NCI-H2029 (cell line): ENCODE measurements around the gene FRMD1.
A peak's percentile ranks its signal among the peaks of the same experiment; 100 is the strongest.
"Not testable (repeated sequence)": the region's sequence is repeated elsewhere in the genome, so short reads cannot be mapped to it uniquely, and the experiment has no call there.

Experiments
- DNase-seq: peaks from one replicate; lab custom pipeline; 2025; lab: John Stamatoyannopoulos, UW

FRMD1 gene

DNA sequence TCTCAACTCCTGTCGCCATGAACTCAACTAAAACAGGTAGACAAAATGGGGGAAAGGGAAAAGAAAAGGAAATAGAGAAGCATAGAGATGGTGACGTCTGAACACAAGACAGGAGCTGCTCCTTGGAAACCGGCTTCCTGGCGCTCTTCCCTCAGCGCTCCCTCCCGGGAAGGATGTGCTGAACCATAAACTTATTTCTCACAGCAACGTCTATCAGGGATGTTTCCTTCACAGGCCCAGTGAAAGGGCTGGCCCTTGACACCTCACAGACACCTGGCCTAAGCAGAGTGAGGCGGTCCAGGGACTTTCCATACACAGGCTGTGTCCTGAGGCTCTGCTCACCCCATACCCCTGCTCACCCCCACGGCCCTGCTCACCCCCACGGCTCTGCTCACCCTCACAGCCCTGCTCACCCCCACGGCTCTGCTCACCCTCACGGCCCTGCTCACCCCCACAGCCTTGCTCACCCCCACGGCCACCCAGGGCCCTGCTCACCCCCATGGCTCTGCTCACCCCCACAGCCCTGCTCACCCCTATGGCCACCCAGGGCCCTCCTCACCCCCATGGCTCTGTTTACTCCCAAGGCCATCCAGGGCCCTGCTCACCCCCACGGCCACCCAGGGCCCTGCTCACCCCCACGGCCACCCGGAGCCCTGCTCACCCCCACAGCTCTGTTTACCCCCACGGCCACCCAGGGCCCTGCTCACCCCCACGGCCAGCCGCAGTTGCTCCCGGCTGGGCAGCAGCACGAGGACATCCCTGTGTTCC lies 653 bp downstream of the FRMD1 start:
- DNase-seq, result no peak

DNA sequence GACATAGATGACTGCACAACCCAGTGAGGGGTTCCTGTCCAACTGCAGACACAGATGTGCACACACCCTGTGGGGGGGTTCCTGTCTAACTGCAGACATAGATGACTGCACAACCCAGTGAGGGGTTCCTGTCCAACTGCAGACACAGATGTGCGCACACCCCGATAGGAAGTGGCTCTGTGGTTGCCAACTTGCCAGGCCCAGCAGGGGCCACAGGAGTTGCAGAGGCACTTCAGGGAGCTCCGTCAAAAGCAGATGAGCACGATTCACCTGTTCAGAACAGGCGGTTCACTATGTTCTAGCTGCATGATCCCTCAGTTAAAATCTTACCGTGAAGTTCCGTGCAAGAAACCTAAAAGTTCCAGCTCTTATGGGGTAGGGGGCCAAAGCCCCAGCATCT lies 1.6 kb downstream of the FRMD1 start:
- DNase-seq, result not testable (repeated sequence)

DNA sequence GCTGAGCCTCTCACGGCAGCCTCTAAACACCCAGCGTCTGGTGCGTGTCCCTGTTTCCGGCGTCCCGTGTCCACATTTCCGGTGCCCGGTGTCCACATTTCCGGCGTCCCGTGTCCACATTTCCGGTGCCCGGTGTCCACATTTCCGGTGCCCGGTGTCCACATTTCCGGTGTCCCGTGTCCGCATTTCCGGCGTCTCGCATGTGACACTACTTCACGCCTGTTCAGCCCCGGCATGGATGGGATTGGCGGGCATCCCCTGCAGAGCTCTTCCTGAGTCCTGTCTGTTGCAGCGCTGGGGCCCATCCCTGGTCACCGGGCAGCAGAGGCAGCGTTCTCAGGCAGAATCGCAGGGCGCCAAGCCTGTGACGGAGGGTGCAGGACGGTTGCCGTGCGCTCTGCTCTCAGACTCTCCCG lies 3.2 kb downstream of the FRMD1 start:
- no peak for DNase-seq

DNA sequence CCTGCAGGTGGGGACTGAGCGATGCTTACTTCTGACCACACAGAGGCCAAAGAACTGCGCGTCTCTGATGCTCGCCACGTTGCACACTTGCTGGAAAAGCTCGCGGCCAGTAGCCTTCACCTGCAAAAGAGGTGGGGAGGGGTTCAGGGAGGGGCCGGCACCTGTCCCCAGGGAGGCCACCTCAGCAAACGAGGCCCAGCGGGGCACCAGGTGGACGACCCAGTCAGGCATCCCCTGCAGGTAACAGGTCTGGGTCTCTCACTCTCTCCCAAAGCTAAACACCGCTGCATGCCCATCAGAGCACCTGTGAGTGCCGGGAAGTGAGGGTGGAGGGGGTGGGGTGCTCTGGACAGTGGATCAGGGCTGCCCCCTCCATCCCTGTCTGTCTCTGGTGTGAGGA lies 3.8 kb downstream of the FRMD1 start:
- DNase-seq, result no peak

DNA sequence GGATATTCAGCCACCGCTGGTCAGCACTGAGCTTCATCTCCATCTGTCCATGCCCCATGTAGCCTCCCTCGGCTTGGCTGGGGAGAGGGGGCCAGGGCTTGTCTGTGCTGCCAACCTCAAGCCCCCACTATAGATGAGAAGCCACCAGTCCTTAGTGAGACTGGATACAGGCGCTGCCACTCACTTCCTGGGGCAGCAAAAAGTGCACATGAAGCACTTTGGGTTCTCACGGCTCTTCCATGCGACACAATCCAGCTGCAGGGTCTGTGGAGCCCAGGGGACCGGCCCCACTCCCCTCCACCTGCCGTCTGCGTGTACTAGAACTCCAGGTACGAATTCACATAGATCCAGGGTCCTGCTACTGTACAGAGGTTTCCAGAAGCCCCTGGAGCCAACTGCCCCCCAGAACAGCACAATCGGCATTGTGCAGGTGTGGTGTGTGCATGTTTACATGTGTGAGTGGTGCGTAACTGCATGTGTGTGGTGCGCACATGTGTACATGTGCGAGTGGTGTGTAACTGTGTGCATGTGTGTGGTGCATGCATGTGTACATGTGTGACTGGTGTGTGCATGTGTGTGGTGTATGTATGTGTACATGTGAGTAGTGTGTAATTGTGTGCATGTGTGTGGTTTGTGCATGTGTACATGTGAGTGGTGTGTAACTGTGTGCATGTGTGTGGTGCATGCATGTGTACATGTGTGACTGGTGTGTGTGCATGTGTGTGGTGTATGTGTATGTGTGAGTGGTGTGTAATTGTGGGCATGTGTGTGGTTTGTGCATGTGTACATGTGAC lies 4.9 kb downstream of the FRMD1 start:
- DNase-seq, result no peak

DNA sequence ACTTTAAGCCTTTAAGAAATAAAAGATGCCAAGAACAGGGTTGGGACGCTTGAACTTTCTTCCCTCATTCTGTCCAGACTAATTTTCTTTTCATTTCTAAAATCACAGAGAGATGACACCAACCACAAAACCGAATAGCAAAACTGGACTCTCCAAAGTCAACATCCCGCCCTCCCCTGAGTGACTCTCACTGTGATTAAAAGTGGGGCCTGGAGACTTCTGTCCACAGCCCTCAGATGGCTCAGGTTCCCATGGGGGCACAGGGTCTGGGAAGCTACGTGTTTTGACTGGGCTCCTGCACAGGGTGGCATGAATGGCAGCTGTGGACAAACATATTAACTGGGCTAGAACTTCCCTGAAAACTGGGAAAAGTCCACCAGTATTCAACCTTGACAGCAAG lies 6.3 kb downstream of the FRMD1 start:
- no peak for DNase-seq

DNA sequence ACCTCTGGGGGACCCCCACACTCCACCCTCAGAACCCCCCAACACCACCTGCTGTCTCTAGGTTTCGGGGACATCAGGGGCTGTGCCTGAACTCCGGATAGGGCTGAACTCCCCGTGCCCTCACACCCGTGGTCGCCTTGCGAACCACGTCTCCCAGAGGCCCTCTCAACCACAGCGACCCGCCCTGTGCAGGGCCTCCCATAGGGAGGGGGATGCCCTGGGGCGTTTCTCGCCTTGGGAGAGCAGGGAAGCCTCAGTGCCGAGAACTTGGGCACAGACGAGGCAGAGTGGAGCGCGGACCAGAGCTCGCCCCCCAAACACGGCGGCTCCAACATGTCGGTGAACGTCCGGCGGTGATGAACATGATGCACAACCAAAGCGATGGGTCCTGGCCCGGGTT lies 6.8 kb downstream of the FRMD1 start:
- no peak for DNase-seq

DNA sequence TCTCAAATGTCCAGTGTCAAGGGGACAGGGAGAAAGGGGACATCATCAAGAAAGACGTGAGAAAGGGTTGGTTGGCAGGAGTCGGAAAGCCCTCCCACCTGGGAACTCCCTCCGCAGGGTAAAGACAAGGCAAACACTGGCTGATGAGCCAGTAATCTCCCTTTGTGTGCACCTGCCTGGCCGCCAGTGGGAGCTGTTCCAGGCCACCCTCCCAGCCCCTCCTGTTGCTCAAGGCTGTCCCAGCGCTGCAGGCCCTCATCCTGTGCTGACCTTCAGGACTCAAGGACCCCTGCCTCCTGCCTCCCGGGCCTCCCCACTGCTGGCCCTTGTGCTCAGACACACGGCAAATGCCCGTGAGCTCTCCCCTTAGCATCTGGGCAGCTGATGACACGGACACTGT lies 7.4 kb downstream of the FRMD1 start:
- no peak for DNase-seq

DNA sequence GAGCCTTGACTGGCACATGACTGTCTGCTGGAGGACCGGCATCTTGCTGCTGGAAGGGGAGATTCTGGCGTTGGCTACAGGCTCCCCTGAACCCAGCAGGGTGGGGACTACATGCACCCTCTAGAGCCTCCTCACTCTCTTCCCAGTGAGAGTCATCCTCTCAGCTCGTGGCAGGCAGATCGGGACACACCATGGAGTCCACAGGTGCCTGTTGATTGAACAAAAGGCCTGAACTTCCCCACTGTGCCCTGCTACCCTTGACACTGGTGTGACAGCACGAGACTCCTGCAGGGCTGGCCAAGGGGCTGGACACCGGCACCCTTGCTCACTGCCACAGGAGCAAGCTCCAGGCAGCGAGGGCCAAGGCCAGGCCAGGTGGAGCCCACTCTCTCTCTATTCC lies 8.2 kb downstream of the FRMD1 start:
- no peak for DNase-seq

DNA sequence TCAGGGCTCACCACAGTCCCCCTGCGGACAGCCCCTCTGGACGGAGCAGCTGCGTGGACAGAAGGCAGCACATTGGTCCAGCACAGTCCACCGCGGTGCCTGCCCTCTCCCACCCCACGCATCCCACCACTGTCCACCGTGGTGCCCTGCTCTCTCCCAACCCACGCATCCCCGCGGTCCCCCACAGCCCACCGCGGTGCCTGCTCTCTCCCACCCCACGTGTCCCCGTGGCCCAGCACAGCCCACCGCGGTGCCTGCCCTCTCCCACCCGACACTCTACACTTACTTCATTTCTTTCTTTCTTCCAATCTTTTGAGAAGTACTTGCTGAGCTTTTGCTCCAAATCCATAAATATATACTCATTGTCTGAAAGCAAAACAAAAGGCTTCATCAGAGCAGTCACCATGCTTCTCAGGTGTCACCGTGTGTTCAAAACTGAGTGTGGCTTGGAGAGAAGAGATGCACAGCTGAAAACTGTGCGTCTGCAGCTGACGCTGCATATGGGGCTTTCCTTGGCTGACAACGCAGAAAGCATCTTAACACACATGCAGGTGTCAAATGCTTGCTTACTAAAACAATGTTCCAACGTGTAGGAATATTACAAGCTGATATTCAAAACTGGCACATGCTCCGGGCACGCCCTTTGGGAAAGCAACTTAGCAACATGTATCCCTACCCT lies 11.8 kb downstream of the FRMD1 start:
- no peak for DNase-seq

DNA sequence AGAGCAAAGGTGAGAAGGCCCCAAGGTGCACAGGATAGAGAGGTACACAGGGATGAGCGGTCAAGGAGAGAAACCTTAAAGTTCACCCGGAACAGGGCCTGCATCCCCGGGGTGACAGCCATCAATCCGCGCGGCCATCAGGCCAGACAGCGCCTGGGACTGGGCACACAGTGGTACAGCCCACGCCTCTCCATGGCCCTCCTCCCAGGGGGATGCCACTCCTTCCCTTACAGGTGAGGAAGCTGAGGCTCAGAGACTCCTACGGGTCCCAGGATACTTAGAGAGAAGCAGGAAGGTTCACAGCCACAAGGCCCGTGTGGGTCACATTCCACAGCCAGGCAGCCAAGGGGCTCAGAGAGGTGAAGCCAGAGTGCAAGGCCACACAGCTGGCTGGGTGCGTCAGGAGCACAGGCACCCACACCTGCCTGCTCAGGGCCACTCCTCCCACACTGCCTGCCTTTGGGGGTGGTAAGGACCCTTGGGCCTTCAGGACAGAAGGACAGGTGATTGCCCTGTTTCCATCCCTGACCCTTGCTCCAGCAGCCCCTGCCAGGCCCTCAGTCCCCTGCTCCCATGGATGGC lies 14.7 kb downstream of the FRMD1 start:
- DNase-seq, result no peak

DNA sequence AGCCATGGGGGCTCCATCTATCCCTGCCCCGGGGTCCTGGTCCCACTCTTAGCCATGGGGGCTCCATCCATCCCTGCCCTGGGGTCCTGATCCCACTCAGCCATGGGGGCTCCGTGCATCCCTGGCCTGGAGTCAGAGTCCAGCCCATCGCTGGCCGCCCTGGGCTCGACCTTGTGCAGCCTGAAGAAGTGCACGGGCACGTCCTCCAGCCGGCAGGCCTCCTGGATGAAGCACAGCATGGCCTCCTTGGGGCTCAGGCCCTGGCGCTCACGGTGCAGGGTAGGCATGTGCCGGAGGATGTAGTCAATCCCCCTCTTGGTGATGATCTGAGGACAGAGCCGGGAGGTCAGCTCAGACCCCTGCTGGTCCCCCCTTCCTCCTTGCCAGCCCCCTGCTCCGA lies 15.6 kb downstream of the FRMD1 start:
- no peak for DNase-seq

DNA sequence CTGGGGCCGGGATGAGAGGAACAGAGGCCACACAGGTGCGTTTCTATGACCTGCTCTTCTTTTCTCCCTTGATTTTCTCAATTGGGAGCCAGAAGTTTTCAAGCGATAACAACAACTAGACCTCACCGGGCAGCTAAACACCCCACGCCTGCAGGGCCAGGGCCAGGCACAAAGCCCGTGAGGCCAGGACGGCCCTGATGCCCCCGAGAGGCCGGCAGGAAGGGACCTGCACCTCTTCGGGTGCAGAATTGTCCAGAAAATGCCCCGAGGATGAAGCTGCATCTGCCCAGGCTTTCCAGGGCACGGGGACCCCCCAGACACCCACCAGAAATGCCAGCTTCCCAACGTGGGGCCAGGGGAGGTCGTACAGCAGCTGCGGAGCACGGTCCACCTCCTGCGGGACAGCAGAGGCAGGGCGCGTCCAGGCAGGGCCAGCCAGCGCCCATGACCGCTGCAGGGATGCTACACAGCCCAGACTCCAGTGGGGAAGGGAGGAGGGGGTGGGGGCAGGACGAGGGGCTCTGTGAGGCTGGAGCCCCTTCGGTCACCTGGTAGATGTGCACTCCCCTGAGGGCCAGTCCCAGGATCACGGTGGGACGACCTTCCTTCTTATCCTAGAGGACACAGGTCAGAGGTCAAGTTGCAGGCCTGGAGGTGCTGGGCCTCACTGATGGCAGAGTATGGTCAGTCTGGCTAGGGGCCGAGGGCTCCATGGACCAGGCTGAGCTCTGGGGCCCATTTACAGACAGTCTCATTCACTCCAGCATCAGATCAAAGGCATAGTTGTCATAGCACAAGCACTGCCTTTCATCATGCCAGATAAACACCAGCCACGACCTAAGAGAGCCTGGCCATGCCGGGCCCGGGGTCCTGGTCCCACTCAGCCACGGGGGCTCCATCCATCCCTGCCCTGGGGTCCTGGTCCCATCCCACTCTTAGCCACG lies 16.4 kb downstream of the FRMD1 start:
- DNase-seq, result no peak

DNA sequence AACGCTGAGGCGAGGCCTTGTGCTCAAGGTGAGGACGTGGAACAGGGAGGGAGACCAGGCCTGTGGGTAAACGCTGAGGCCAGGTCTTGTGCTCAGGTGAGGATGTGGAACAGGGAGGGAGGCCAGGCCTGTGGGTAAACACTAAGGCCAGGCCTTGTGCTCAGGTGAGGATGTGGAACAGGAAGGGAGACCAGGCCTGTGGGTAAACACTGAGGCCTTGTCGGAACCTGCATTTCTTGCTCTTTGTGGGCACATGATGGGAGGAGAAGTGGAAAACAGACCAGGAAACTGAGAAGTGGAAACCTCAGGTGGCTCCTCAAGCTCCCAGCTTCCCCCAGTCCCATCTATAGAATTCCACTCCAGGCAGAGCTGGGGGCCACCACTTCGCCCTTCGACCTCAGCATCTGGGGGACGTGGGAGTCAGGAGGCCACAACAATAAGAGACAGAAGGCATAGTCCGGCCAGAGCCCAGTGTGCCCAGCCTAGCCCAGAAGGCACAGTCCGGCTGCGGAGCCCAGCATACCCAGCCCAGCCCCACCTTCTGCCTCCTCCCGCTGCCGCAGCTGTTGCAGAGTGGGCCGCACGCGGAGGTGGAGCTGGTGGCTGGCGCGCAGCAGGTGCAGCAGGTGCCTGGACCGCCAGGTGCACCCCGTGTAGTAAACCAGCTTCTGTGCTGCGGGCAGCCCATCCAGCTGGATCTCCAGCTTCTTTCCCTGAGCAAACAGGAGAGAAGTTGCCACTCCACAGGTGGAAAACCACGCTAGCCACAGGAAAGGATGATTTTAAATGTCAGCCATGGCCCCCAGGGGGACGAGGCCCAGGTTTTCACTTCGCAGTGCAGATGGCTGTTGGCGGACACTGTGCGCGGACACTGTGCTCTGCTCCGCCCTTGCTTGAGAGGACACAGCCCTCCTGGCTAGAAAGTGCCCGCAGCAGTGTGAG lies 17.5 kb downstream of the FRMD1 start:
- DNase-seq, result peak; percentile 84

DNA sequence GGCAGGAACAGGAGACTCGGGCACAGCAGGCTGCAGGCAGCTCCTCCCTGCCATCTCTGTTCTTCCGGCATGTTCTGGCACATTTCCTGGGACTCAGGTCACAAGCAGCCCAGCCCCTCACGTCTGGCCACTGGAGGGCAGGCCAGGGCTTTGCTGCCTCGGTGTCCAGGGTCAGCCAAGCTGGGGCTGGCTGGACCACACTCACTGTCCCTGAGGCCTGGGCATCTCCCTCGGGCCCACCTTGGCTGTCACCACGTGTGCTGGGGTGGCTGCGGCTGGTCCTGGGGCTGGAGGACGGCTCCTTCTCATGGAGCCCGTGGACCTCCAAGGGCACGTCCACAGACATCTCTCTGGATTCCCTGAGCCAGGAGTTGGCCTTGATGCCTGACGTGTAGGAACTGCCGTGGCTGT lies 18.5 kb downstream of the FRMD1 start:
- peak; percentile 88 for DNase-seq

DNA sequence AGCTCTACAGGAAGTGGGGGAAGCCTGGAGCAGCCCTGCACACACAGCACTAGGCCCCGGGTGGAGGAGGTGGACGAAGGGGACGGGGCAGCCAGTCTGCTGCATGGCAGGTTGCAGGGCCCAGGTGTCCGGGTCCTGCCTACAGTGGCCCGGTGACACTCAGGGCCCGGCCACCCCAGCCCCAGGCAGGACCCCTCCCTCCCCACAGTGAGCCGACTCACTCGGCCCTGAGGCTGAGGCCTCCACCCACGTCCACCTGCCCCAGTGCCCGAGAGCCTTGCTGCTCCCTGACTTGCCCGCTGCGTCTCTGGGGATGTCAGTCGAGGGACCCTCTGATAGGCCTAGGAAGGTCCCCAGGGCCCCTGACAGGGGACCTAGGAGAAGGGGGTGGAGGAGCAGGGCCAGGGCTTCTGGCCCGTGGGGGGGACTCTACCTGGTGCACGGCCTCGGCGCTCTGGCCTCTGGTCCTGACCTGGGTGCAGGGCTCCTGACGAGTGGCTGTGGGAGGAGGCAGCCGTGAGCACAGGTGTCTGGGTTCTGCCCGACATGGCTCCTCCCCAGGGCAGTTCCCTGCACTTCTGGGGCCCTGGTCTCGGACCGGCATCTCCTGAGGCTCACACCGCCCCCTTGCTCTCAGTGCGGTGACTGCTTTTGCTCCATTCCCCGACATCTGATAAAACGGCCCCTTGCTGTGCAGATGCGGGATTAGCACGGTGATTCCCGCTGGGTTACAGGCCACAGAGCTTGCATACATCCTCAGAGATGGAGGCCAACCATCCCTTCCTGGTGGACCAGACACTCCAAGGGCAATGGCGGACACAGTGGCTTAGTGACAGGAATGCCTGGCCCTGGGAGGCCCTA lies 20.1 kb downstream of the FRMD1 start:
- DNase-seq, result no peak

DNA sequence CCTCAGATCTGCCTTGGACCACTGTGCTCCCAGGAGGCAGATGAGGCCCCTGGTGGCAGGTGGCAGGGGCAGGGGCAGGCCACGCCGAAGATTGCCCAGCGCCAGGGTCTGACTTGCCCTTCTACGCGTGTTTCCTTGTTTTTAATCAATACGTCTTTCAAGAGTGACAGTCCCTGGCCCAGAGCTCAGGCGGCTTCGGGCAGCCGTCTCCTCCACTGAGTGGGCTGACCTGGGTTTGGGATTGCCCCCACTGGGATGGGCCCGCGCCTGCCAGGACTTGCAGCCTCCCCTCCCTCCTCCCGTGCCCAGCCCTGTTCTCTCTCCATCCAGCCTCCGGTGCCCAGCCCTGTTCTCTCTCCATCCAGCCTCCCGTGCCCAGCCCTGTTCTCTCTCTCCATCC lies 21.2 kb downstream of the FRMD1 start:
- DNase-seq, result no peak

DNA sequence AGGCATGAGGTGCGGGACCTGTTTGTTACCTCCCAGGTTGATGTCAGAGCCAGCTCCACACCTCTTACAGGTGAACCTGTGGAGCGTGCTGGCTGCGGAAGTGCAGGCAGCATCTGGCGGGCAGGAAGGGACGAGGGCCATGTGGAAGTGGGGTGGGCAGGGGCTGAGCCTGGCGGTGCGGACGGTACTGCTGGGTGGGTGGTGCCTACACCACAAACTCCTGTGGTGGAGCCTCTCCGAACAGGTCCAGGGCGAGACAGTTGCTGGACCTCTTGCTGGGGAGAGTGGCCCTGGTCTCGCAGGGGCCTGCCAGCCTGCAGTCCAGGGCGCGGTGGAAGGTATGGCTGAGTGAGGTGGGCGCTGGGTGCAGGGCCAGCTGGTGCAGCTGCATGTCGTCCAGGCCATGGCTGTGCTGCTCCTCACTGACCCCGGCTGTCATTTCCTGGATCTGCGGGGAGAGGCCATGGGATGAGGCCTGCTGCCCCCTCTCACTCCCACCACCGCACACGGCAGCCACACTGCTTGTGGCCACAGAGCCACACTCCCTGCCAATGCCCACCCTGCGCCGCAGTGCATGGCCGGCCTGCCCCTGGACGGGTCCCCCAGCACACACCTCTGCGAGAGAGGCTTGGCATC lies 22.0 kb downstream of the FRMD1 start:
- no peak for DNase-seq
